Tibial nerve (tissue), 4 donors: Measurements from ENCODE around the gene MYADML2. TPM values are rescaled to one million over a fixed set of nuclear protein-coding genes. Genes with fewer than 3 reads are reported as not detected.
A peak's percentile ranks its signal among the peaks of the same experiment; 100 is the strongest.

Experiments
- DNase-seq, 2 donors: peaks; one replicate each; pipeline ENCODE4 v3.0.0-alpha.2; 2019; ENCODE audit warnings: low spot score in 2 of 2
- H3K27ac ChIP-seq, 4 donors: fragments of 200-600 bp; sonication (generic) in 3 of 4; one replicate each; pipeline ENCODE4 v1.5.1; 2017 to 2019; ENCODE audit warnings: mild to moderate bottlenecking in 1 of 4
- H3K27me3 ChIP-seq, 2 donors: fragments of 200-600 bp; sonication (generic) in 1 of 2; one replicate each; pipeline versions ENCODE4 v1.5.1 to v1.6.0; 2017 to 2019
- H3K36me3 ChIP-seq, 3 donors: fragments of 200-600 bp; sonication (generic); one replicate each; pipeline ENCODE4 v1.5.1; 2018 to 2019
- H3K4me1 ChIP-seq, 4 donors: fragments of 200-600 bp; sonication (generic) in 3 of 4; one replicate each; pipeline ENCODE4 v1.5.1; 2017 to 2019
- H3K4me3 ChIP-seq, 4 donors: fragments of 200-600 bp; sonication (generic) in 3 of 4; one replicate each; pipeline ENCODE4 v1.5.1; 2017 to 2019; ENCODE audit warnings: mild to moderate bottlenecking in 1 of 4, moderate library complexity in 1 of 4
- H3K9me3 ChIP-seq, 4 donors: fragments of 200-600 bp; sonication (generic) in 3 of 4; one replicate each; pipeline ENCODE4 v1.5.1; 2017 to 2019
- EP300 ChIP-seq, 2 donors: sonication (generic); formaldehyde crosslinking; IDR thresholded peaks; one replicate each; pipeline ENCODE4 v1.6.1; 2017; ENCODE audit warnings: antibody characterized with exemption in 2 of 2, mild to moderate bottlenecking in 1 of 2
- POLR2A ChIP-seq, 2 donors: fragments of 450-650 bp; IDR thresholded peaks; one replicate each; pipeline ENCODE4 v1.6.1; 2017; ENCODE audit warnings: antibody characterized with exemption in 2 of 2, mild to moderate bottlenecking in 2 of 2, moderate library complexity in 2 of 2
- WGBS, 2 donors: methylation state at CpG; one replicate each; pipeline ENCODE4 v1.1.5; 2018; 5-methylcytosine and 5-hydroxymethylcytosine counted together
- total RNA-seq, 4 donors: library from RNA; depleted of rRNA; stranded (reverse); fragments of >200 nt; gene quantifications; one replicate each; pipeline ENCODE4 v1.1.0, GENCODE V29; 2016
- TF ChIP-seq, protein P1 (sequence below), 5 experiments: fragments of 200-600 bp in 3 of 5; fragments of 450-650 bp in 2 of 5; sonication (generic) in 3 of 5; IDR thresholded peaks; one replicate each; pipeline ENCODE4 v1.5.1; 2016 to 2019; ENCODE audit warnings: antibody characterized with exemption in 5 of 5, mild to moderate bottlenecking in 3 of 5, moderate library complexity in 2 of 5

MYADML2 gene
- total RNA-seq, 4 donors from 2014 or later: not detected

DNA sequence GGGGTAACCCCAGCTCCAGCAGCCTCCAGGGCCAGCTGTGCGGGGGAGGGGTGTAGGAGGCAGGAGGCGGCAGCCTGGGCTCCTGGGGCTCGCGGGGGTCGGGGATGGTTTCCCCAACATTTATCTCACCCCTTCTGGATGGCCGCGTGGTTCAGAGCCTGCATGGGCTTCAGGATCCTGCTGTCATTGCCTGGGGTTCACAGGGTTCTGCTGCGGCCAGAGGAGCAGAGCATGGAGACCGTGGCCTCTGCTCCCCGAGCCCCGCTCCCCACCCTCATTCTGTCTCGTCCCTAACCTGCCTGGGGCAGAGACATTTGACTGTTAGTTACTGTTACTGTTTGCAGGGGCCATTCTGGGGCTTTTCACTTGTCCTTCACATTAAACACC lies 4.9 kb downstream of the MYADML2 start:
- Histone ChIP-seq H3K27ac (no peak overlapping the region), H3K27me3 (peaks cover 0 to 57% of the 10 kb centered on the region in 2 donors), H3K4me3 (no peak overlapping the region), H3K9me3 (no peaks in the 10 kb centered on the region), H3K4me1 (peaks cover 0 to 30% (median 0%) of the 10 kb centered on the region in 4 donors), H3K36me3 (no peaks in the 10 kb centered on the region)
- TF ChIP-seq, protein P1, sequence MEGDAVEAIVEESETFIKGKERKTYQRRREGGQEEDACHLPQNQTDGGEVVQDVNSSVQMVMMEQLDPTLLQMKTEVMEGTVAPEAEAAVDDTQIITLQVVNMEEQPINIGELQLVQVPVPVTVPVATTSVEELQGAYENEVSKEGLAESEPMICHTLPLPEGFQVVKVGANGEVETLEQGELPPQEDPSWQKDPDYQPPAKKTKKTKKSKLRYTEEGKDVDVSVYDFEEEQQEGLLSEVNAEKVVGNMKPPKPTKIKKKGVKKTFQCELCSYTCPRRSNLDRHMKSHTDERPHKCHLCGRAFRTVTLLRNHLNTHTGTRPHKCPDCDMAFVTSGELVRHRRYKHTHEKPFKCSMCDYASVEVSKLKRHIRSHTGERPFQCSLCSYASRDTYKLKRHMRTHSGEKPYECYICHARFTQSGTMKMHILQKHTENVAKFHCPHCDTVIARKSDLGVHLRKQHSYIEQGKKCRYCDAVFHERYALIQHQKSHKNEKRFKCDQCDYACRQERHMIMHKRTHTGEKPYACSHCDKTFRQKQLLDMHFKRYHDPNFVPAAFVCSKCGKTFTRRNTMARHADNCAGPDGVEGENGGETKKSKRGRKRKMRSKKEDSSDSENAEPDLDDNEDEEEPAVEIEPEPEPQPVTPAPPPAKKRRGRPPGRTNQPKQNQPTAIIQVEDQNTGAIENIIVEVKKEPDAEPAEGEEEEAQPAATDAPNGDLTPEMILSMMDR (IDR thresholded peaks at IDR 0.05): no peak
- TF ChIP-seq EP300 (IDR thresholded peaks at IDR 0.05): no peak
- TF ChIP-seq POLR2A (IDR thresholded peaks at IDR 0.05): no peak
- no peak for DNase-seq
- WGBS, 2 donors: 39 to 48% methylated on average over 11 of the region's 12 CpGs

DNA sequence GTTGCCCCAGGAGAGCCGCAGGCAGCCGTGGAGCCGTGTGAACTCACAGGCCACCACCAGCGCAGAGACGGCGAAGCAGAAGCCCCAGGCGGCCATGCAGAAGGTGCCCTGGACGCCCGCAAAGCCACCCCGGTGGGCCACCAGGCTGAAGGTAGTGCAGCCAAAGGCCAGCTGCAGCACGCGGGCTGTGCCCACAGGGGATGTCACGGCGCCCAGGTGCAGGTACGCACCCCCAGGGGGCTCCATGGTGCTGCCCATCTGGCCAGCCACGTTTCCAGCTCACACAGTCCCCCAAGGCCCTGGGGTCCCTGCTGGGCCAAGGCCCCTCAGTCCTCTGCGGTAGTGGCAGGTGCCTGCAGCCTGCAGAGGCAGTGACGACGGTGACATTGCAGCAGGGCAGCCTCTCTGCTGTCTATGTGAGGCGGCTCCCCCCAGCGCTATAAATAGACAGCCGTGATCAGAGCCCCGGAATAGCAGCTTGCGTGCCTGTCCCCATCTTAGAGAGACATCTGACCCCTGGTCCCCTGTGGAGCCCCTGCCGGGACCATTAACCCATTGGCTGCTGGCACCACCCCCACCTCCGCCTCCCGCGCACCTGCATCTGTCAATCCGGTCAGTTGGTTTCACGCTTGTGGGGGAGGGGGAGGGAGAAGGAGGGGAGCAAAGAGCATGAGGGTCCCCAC lies 5.4 kb downstream of the MYADML2 start:
- no peak for DNase-seq
- no peak overlapping the region for H3K4me3 ChIP-seq
- no peaks in the 10 kb centered on the region for H3K9me3 ChIP-seq
- no peaks in the 10 kb centered on the region for H3K36me3 ChIP-seq
- no peak overlapping the region for H3K27ac ChIP-seq
- H3K4me1 ChIP-seq: peaks cover 0 to 35% (median 4%) of the 10 kb centered on the region in 4 donors
- peaks cover 0 to 61% of the 10 kb centered on the region in 2 donors for H3K27me3 ChIP-seq
- TF ChIP-seq POLR2A (IDR thresholded peaks at IDR 0.05) (no peak), EP300 (IDR thresholded peaks at IDR 0.05) (no peak)
- TF ChIP-seq, protein P1 (IDR thresholded peaks at IDR 0.05): no peak
- 9 to 59% methylated on average over 14 to 23 of the region's 30 CpGs for WGBS, 2 donors

DNA sequence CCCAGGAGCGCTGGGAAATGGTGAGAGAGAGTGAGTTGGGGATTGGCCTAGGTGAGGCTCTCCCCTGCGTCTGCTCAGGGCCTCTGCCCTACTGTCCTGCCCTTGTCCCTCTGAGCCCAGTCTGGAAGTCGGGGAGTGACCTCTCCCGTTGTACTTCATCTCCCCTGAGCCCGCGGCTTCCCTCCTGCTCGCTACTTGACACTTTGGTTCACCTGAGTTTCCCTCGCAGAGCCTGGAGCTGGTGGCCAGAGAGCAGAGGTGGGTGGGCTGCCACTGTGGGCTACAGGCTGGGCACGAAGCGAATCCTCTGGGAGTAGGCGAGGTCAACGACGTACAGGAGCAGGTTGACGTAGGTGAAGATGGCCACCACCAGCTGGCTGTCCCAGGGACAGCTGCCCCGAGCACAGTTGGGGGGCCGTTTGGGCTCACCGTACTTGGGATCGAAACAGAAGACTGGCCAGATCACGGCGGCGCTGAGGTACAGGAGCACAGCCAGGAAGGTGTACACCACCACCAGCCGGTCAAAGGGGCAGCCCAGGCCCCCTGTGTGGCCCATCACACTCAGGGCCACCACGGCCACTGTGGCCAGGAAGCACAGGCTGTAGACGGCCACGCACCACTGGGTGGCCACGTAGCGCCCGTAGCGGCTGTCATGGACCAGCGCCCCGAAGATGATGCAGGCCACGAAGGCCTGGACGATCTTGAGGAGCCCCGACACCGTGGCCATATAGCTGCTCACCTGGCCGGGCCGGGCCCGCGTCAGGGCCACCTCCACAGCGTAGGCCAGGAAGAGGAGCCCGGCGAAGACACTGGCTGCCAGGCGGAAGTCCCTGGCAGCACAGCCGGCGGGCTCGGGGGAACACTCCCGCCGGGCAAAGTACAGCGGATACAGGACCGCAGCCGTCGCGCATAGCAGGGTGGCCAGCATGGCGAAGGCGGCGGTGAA lies 6.2 kb downstream of the MYADML2 start:
- no peak for DNase-seq
- Histone ChIP-seq H3K27me3 (peaks cover 0 to 68% of the 10 kb centered on the region in 2 donors), H3K27ac (no peak overlapping the region), H3K4me1 (peaks cover 0 to 39% (median 7%) of the 10 kb centered on the region in 4 donors), H3K36me3 (no peaks in the 10 kb centered on the region), H3K4me3 (no peak overlapping the region), H3K9me3 (no peaks in the 10 kb centered on the region)
- no peak for TF ChIP-seq EP300 (IDR thresholded peaks at IDR 0.05)
- no peak for TF ChIP-seq POLR2A (IDR thresholded peaks at IDR 0.05)
- TF ChIP-seq, protein P1 (IDR thresholded peaks at IDR 0.05): no peak
- WGBS, 2 donors: 91 to 92% methylated on average over 39 to 40 of the region's 56 CpGs

DNA sequence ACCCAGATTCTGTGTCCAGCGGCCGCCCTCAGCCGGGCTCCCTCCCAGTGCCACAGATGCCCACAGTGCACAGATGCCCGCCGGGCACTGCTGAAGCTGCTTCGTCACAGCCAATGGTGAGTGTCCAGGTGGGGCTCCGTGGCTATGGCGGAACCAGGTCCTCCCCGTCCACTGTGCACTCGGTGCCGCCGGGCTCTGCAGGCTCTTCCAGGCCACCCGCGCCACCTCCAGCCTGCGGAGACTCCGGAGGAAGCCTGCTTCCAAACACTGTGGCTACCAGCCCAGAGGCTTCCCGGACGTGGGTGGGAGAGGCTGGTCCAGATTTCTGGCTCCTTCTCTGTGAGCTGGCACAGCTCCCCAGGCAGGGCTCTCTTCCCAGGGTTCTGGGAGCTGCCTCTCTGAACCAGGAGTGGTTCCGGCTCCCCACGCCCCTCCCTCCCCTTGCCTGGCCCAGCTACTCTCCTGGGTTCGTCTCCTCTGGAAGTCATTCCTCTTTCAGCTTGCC lies 7.1 kb downstream of the MYADML2 start:
- Histone ChIP-seq H3K4me1 (peaks cover 0 to 39% (median 7%) of the 10 kb centered on the region in 4 donors), H3K9me3 (no peaks in the 10 kb centered on the region), H3K27me3 (peaks cover 0 to 68% of the 10 kb centered on the region in 2 donors), H3K4me3 (no peak overlapping the region), H3K27ac (peak overlapping the region in 1 of 4 donors; percentile 2), H3K36me3 (no peaks in the 10 kb centered on the region)
- DNase-seq: no peak
- 43 to 65% methylated on average over 17 to 19 of the region's 21 CpGs for WGBS, 2 donors
- TF ChIP-seq POLR2A (IDR thresholded peaks at IDR 0.05): no peak
- TF ChIP-seq, protein P1 (IDR thresholded peaks at IDR 0.05): no peak
- no peak for TF ChIP-seq EP300 (IDR thresholded peaks at IDR 0.05)
